HL-60 (cell line): Measurements from ENCODE around the gene ZNF541.

Experiments used
- DNase-seq, 2 experiments: peaks; one replicate each; pipeline ENCODE4 v3.0.0-alpha.2; 2010 to 2020; ENCODE audit warnings: low read depth in 1 of 2, low spot score in 1 of 2
- H3K27ac ChIP-seq: fragments of 250-450 bp; sonication (Bioruptor Pico); replicated peaks from 2 replicates; pipeline ENCODE4 v1.5.1; 2020; ENCODE audit warnings: mild to moderate bottlenecking, moderate library complexity
- H3K27me3 ChIP-seq: fragments of 250-450 bp; sonication (Bioruptor Pico); 2 replicates; pipeline ENCODE4 v1.5.1; 2021; ENCODE audit warnings: mild to moderate bottlenecking, moderate library complexity; ENCODE audit not compliant: insufficient read depth, poor library complexity, severe bottlenecking
- H3K4me3 ChIP-seq: replicated peaks from 2 replicates; pipeline ENCODE4 v1.5.1; 2011; ENCODE audit warnings: mild to moderate bottlenecking, control low read depth, low read length; ENCODE audit not compliant: insufficient read depth
- CTCF ChIP-seq: IDR thresholded peaks from one replicate; pipeline ENCODE4 v1.5.1; 2011; ENCODE audit warnings: low read length, control low read depth, inconsistent platforms; ENCODE audit not compliant: insufficient read depth
- GABPA ChIP-seq: IDR thresholded peaks from 2 replicates; pipeline ENCODE4 v1.6.1; 2012; ENCODE audit warnings: low read depth
- POLR2AphosphoS5 ChIP-seq: IDR thresholded peaks from 2 replicates; pipeline ENCODE4 v1.6.1; 2012; ENCODE audit warnings: low read depth
- SPI1 ChIP-seq: IDR thresholded peaks from 2 replicates; pipeline ENCODE4 v1.6.1; 2012; ENCODE audit warnings: low read depth, mild to moderate bottlenecking, borderline replicate concordance
- TF ChIP-seq, protein P1 (sequence below): IDR thresholded peaks from 2 replicates; pipeline ENCODE4 v1.6.1; 2012; ENCODE audit warnings: low read depth; ENCODE audit not compliant: insufficient replicate concordance

ZNF541 gene

DNA sequence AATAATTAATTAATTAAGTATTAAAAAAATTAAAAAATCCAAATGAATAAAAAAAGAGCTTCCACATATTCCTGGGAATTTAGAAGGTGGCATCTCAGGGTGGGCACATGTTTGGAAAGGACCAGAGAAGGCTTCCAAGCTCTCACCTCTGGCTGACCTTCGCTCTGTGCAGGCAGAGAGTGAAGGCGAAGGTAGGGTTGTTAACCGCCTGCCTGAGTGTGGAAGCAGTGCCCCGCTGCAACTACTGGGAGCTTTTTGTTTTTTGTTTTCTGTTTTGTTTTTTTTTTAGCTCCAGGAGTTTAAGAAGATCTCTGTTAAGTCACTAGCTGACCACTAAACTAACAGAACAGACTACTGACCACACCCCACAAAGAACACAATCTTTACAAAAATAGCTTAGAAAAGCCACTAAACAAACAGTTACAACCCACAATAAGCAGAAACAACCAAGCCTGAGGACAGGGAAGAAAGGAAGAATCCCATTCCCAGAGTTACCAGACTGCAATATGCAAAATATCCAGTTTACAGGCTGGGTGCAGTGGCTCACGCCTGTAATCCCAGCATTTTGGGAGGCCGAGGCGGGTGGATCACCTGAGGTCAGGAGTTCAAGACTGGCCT lies 11.4 kb downstream of the ZNF541 start:
- H3K27me3 ChIP-seq = no peaks in the 10 kb centered on the region
- H3K4me3 ChIP-seq = no peak overlapping the region
- H3K27ac ChIP-seq = no peak overlapping the region
- no peak for DNase-seq
- no peak for TF ChIP-seq GABPA
- no peak for TF ChIP-seq POLR2AphosphoS5
- TF ChIP-seq, protein P1, sequence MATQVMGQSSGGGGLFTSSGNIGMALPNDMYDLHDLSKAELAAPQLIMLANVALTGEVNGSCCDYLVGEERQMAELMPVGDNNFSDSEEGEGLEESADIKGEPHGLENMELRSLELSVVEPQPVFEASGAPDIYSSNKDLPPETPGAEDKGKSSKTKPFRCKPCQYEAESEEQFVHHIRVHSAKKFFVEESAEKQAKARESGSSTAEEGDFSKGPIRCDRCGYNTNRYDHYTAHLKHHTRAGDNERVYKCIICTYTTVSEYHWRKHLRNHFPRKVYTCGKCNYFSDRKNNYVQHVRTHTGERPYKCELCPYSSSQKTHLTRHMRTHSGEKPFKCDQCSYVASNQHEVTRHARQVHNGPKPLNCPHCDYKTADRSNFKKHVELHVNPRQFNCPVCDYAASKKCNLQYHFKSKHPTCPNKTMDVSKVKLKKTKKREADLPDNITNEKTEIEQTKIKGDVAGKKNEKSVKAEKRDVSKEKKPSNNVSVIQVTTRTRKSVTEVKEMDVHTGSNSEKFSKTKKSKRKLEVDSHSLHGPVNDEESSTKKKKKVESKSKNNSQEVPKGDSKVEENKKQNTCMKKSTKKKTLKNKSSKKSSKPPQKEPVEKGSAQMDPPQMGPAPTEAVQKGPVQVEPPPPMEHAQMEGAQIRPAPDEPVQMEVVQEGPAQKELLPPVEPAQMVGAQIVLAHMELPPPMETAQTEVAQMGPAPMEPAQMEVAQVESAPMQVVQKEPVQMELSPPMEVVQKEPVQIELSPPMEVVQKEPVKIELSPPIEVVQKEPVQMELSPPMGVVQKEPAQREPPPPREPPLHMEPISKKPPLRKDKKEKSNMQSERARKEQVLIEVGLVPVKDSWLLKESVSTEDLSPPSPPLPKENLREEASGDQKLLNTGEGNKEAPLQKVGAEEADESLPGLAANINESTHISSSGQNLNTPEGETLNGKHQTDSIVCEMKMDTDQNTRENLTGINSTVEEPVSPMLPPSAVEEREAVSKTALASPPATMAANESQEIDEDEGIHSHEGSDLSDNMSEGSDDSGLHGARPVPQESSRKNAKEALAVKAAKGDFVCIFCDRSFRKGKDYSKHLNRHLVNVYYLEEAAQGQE = no peak
- no peak for TF ChIP-seq SPI1
- TF ChIP-seq CTCF = no peak

- no peak for TF ChIP-seq GABPA
- TF ChIP-seq, protein P1 = no peak
- no peak for TF ChIP-seq SPI1
- Histone ChIP-seq H3K27me3 (no peaks in the 10 kb centered on the region), H3K27ac (no peak overlapping the region), H3K4me3 (no peak overlapping the region)
- no peak for DNase-seq
Observed at GRCh38 chr19:47560999-47561398, 11.9 kb downstream of the ZNF541 start.

- DNase-seq = no peak
- TF ChIP-seq POLR2AphosphoS5 (no peak), SPI1 (no peak), CTCF (no peak)
- TF ChIP-seq, protein P1 = no peak
- no peak overlapping the region for H3K4me3 ChIP-seq
- peaks cover 11% of the 10 kb centered on the region for H3K27me3 ChIP-seq
- H3K27ac ChIP-seq = no peak overlapping the region
Observed at GRCh38 chr19:47550129-47550528, 22.8 kb downstream of the ZNF541 start.
